ENCODE results near the gene SLC44A3.

DNA sequence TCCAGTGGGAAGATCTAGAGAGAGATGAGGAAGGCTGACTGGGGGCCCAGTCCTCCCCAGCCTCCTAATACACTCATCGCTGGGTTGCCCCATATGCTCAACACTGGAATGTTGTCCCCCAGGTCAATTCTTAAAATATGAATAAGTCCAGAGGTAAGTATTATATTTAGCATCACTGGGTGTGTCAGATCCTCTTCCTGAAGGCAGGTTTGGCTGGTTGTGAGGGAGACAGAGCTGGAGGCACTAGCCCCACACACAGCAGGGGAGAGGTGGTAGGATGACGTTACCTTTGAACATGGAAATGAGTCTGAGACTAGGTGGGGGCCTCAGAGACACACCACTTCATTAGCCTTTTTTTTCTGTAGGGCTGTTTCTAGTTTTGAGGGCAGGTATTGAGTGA lies 42.6 kb downstream of the SLC44A3 start:
- TF ChIP-seq CTCF (IDR thresholded peaks at IDR 0.05) (no peak), POLR2A (IDR thresholded peaks at IDR 0.05) (no peak)
